DOHH2 (cell line): Measurements from ENCODE around the gene CHERP.

Experiments used
- EZH2phosphoT487 ChIP-seq: fragments of 200-600 bp; sonication (generic); IDR thresholded peaks from 2 replicates; pipeline ENCODE4 v1.6.1; 2017; ENCODE audit warnings: borderline replicate concordance, mild to moderate bottlenecking, antibody characterized with exemption, low read length, moderate library complexity, mixed read lengths
- TF ChIP-seq, protein P1 (sequence below): fragments of 200-600 bp; sonication (generic); IDR thresholded peaks from one replicate; pipeline ENCODE4 v1.5.1; 2014; ENCODE audit warnings: antibody characterized with exemption, mild to moderate bottlenecking, low read depth, low read length; ENCODE audit not compliant: poor library complexity, severe bottlenecking

DNA sequence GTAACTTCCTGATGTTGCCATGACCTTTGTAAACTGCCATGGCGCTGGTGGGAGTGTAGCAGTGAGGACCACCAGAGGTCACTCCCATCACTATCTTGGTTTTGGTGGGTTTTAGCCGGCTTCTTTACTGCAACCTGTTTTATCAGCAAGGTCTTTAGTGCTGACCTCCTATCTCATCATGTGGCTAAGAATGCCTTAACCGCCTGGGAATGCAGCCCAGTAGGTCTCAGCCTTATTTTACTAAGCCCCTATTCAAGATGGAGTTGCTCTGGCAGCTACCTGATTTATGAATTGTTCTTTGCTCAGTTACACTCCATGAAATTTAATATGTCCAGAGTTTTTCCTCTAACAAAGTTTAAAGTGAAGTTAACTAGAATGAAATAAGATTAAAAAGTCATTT lies 65.8 kb downstream of the CHERP start:
- TF ChIP-seq, protein P1, sequence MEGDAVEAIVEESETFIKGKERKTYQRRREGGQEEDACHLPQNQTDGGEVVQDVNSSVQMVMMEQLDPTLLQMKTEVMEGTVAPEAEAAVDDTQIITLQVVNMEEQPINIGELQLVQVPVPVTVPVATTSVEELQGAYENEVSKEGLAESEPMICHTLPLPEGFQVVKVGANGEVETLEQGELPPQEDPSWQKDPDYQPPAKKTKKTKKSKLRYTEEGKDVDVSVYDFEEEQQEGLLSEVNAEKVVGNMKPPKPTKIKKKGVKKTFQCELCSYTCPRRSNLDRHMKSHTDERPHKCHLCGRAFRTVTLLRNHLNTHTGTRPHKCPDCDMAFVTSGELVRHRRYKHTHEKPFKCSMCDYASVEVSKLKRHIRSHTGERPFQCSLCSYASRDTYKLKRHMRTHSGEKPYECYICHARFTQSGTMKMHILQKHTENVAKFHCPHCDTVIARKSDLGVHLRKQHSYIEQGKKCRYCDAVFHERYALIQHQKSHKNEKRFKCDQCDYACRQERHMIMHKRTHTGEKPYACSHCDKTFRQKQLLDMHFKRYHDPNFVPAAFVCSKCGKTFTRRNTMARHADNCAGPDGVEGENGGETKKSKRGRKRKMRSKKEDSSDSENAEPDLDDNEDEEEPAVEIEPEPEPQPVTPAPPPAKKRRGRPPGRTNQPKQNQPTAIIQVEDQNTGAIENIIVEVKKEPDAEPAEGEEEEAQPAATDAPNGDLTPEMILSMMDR = no peak
- no peak for TF ChIP-seq EZH2phosphoT487
